ENCODE measurements around the gene ARHGAP15.

DNA sequence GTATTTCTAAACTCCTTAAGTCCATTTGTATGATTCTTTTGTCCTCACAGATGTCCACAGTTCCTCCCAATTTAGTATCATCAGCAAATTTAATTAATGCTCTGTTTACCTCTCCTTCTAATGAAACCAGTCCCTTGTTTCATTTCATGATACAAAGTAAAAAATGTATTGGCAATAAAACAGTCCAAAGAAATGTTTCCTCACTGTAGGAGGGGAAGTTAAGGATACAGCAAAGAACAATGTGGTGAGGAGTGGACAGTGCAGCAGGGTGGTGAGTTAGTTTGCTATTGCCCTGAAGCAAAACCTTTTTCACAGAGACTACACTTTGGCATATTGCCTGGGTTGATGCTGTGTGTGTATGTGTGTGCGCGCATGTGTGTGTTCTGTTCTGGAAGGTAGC, 401.5 kb downstream of the ARHGAP15 start:
- TF ChIP-seq EZH2 (IDR thresholded peaks at IDR 0.05; ENCODE audit: low read length, missing control alignments), result no peak
- TF ChIP-seq, protein P1, sequence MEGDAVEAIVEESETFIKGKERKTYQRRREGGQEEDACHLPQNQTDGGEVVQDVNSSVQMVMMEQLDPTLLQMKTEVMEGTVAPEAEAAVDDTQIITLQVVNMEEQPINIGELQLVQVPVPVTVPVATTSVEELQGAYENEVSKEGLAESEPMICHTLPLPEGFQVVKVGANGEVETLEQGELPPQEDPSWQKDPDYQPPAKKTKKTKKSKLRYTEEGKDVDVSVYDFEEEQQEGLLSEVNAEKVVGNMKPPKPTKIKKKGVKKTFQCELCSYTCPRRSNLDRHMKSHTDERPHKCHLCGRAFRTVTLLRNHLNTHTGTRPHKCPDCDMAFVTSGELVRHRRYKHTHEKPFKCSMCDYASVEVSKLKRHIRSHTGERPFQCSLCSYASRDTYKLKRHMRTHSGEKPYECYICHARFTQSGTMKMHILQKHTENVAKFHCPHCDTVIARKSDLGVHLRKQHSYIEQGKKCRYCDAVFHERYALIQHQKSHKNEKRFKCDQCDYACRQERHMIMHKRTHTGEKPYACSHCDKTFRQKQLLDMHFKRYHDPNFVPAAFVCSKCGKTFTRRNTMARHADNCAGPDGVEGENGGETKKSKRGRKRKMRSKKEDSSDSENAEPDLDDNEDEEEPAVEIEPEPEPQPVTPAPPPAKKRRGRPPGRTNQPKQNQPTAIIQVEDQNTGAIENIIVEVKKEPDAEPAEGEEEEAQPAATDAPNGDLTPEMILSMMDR (conservative IDR thresholded peaks at IDR 0.05 in 1 of 2, IDR thresholded peaks at IDR 0.05 in 1 of 2; ENCODE audit: low read depth in 1 of 2, low read length in 2 of 2), result no peak

Data from fibroblast of lung (primary cell).